Fibroblast of lung (primary cell): ENCODE data around the gene NRSN2.

Experiments used
- EZH2 ChIP-seq: IDR thresholded peaks from 2 replicates; pipeline ENCODE4 v1.5.1; 2012; ENCODE audit warnings: low read length, control low read depth, mild to moderate bottlenecking; ENCODE audit errors: missing control alignments
- TF ChIP-seq, protein P1 (sequence below), 2 donors: IDR thresholded peaks in 1 of 2; conservative IDR thresholded peaks in 1 of 2; 1 replicate in 1 of 2; 2 replicates in 1 of 2; pipeline ENCODE4 v1.5.1; 2011 to 2012; ENCODE audit warnings: low read length in 2 of 2, control low read depth in 1 of 2, inconsistent platforms in 1 of 2, low read depth in 1 of 2, mild to moderate bottlenecking in 1 of 2

DNA sequence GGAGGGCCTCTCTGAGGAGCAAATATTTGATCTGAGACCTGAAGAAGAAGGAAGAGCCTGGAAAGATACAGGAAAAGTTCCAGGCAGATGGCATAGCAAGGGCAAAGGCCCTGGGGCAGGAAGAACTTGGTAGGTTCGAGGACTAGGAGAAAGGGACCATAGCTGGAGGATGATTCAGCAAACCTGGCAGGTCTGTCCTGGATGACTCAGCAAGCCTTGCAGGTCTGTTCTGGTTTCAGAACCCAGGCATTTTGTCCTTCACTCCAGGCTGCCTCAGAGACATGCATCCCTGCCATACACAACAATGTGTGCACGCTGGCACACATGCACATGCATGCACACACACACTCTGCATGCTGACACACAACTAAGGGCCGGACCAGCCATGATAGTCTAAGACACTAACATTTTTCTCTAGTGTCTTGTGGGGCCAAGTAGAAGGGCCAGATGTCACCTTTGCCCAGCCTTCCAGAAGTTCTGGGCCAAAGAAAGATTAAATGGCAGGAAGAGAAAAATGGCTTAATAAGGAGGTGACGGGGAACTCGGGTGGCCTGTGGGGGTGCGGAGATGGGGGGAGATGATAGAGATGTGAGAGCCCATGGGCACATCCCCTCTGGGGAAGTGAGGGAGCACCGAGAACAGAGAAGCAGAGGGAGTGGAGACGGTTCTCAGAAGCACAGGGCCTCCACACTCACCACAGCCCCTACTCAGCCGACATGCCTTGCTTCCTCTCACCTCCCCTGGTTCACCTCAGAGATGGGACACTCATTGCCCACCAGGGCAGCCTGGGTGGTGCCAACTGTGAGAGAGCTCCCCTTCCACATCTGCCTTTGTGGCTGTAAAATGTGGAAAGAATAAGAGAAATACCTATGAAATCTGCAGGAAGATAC is 18.2 kb downstream of the NRSN2 start:
- TF ChIP-seq EZH2 = no peak
- TF ChIP-seq, protein P1, sequence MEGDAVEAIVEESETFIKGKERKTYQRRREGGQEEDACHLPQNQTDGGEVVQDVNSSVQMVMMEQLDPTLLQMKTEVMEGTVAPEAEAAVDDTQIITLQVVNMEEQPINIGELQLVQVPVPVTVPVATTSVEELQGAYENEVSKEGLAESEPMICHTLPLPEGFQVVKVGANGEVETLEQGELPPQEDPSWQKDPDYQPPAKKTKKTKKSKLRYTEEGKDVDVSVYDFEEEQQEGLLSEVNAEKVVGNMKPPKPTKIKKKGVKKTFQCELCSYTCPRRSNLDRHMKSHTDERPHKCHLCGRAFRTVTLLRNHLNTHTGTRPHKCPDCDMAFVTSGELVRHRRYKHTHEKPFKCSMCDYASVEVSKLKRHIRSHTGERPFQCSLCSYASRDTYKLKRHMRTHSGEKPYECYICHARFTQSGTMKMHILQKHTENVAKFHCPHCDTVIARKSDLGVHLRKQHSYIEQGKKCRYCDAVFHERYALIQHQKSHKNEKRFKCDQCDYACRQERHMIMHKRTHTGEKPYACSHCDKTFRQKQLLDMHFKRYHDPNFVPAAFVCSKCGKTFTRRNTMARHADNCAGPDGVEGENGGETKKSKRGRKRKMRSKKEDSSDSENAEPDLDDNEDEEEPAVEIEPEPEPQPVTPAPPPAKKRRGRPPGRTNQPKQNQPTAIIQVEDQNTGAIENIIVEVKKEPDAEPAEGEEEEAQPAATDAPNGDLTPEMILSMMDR (conservative IDR thresholded peaks at IDR 0.05 in 1 of 2, IDR thresholded peaks at IDR 0.05 in 1 of 2; ENCODE audit: low read depth in 1 of 2, low read length in 2 of 2) = no peak
